ENCODE results near the gene DPY19L3.

The DPY19L3 gene

GRCh38 chr19:32526895-32527294 lies 121.3 kb downstream of the DPY19L3 start:
- no peak for DNase-seq

GRCh38 chr19:32530773-32531172 lies 125.2 kb downstream of the DPY19L3 start:
- DNase-seq: no peak

- no peak for DNase-seq
Observed at GRCh38 chr19:32532233-32532632, 126.7 kb downstream of the DPY19L3 start.

Data from NCI-H1105 treated with DMSO at 0.1 percent for 48 hours (cell line).